ENCODE data around the gene ZNF432.

DNA sequence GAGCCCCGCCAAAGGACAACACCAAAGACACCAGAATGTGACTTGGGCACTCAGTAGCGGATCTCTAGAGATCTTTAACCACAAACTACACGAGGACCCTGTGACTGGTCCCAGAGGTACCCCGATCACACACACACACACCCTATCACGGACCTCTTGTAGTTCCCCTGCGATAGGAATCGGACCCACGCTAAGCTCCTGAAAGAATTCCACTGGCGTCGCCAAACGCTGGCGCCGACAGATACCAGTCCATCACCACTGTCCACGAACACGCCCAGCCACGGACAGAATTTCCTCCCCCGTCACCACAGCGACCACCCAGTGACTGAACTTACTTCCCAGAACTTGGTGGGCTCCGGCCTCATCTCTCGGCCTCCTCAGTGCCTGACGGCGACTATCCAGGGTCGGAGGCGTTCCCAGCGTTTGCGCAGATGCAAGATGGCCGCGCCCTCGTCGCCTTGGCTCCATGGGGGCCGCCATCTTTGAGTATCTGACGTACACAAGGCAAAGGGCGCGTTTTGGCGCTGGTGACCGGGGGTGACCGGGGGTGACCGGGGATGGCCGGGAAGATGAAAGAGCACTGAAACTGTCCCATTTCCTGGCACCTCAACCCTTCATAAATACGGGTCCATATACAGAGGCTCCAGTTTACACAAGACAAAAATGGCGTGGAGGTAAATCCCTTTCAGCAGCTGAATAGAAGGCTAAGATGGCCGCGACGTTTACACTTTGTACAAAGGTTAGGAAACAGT is 40.7 kb downstream of the ZNF432 start, which contains the start of gene ZNF615:
- no peak for TF ChIP-seq JUND (IDR thresholded peaks at IDR 0.05)
- no peak for TF ChIP-seq CTCF (IDR thresholded peaks at IDR 0.05)
